Measurements from ENCODE around the gene NPW. TPM values are rescaled to one million over a fixed set of nuclear protein-coding genes. Genes with fewer than 3 reads are reported as not detected.

The NPW gene
- 1.6 and 1.8 TPM in 2 replicates for total RNA-seq

GRCh38 chr16:2019518-2019920 is at the start of gene NPW:
NPW (plus strand) TSS chr16:2019785.

GRCh38 chr16:1971796-1972489 is 47.6 kb upstream of the NPW start, which contains the start of gene TBL3:
TBL3 (plus strand) TSS chr16:1972053; CDS start chr16:1972165, 112 bp downstream.

GRCh38 chr16:1981398-1981836 is 38.2 kb upstream of the NPW start, which contains the start of gene NOXO1:
NOXO1 (minus strand) TSS chr16:1981469; CDS start chr16:1981179, 290 bp downstream.

GRCh38 chr16:1983544-1984346 is 35.8 kb upstream of the NPW start, which contains the start of gene GFER:
GFER (plus strand) TSS chr16:1984193; CDS start chr16:1984219, 26 bp downstream.

GRCh38 chr16:1989209-1990100 is 30.1 kb upstream of the NPW start, which contains the start of gene SYNGR3:
SYNGR3 (plus strand) TSS chr16:1989970; CDS start chr16:1990103, 133 bp downstream.

GRCh38 chr16:2009791-2010510 is 9.6 kb upstream of the NPW start, which contains the start of gene ZNF598:
ZNF598 (minus strand) TSS chr16:2009821.

GRCh38 chr16:2026461-2027023 is 7.0 kb downstream of the NPW start, which contains the start of gene NHERF2:
NHERF2 (plus strand) TSS chr16:2026902; CDS start chr16:2027006, 104 bp downstream.

GRCh38 chr16:2047330-2048115 is 27.9 kb downstream of the NPW start, which contains the start of the genes NTHL1 and TSC2:
NTHL1 (minus strand) TSS chr16:2047834; CDS start chr16:2047823, 11 bp downstream.
TSC2 (plus strand) TSS chr16:2047985; CDS start chr16:2048616, 631 bp downstream.

Other genes starting within 250 kb of the NPW start
- 73.6 and 90.8 TPM in 2 replicates for gene NME3, start 248.2 kb upstream of the NPW start, total RNA-seq
- gene EME2, start 247.0 kb upstream of the NPW start, total RNA-seq, result 2.4 and 2.5 TPM in 2 replicates
- 155 TPM in 2 replicates for gene MRPS34, start 246.7 kb upstream of the NPW start, total RNA-seq
- 31.8 and 35.5 TPM in 2 replicates for gene SPSB3, start 237.2 kb upstream of the NPW start, total RNA-seq
- 111 and 116 TPM in 2 replicates for gene NUBP2, start 236.8 kb upstream of the NPW start, total RNA-seq
- 0.30 TPM in 1 of 2 replicates, not detected in the other for gene IGFALS, start 226.1 kb upstream of the NPW start, total RNA-seq
- 62.4 and 71.3 TPM in 2 replicates for gene HAGH, start 193.0 kb upstream of the NPW start, total RNA-seq
- 33.6 and 52.6 TPM in 2 replicates for gene FAHD1, start 192.6 kb upstream of the NPW start, total RNA-seq
- 0.30 TPM in 1 of 2 replicates, not detected in the other for gene MEIOB, start 147.6 kb upstream of the NPW start, total RNA-seq
- gene HS3ST6, start 101.4 kb upstream of the NPW start, total RNA-seq, result not detected in 2 replicates
- 9.8 and 12.0 TPM in 2 replicates for gene MSRB1, start 76.6 kb upstream of the NPW start, total RNA-seq
- not detected in 2 replicates for gene RPL3L, start 65.1 kb upstream of the NPW start, total RNA-seq
- 323 and 367 TPM in 2 replicates for gene NDUFB10, start 60.2 kb upstream of the NPW start, total RNA-seq
- 4,271 and 4,630 TPM in 2 replicates for gene RPS2, start 55.0 kb upstream of the NPW start, total RNA-seq
- not detected in 2 replicates for gene RNF151, start 52.9 kb upstream of the NPW start, total RNA-seq
- 94.1 and 97.0 TPM in 2 replicates for gene TBL3, start 47.7 kb upstream of the NPW start, total RNA-seq
- not detected in 2 replicates for gene NOXO1, start 38.3 kb upstream of the NPW start, total RNA-seq
- gene GFER, start 35.6 kb upstream of the NPW start, total RNA-seq, result 21.1 and 43.7 TPM in 2 replicates
- 4.2 and 8.4 TPM in 2 replicates for gene SYNGR3, start 29.8 kb upstream of the NPW start, total RNA-seq
- gene ZNF598, start 10.0 kb upstream of the NPW start, total RNA-seq, result 44.0 and 45.6 TPM in 2 replicates
- 47.4 and 58.7 TPM in 2 replicates for gene NHERF2, start 7.1 kb downstream of the NPW start, total RNA-seq
- 49.2 and 53.0 TPM in 2 replicates for gene NTHL1, start 28.0 kb downstream of the NPW start, total RNA-seq
- gene TSC2, start 28.2 kb downstream of the NPW start, total RNA-seq, result 36.0 and 55.9 TPM in 2 replicates
- gene PKD1, start 116.1 kb downstream of the NPW start, total RNA-seq, result 74.8 and 88.1 TPM in 2 replicates
- 1.5 and 3.3 TPM in 2 replicates for gene RAB26, start 128.8 kb downstream of the NPW start, total RNA-seq
- 54.0 and 62.0 TPM in 2 replicates for gene TRAF7, start 136.0 kb downstream of the NPW start, total RNA-seq
- under 0.01 TPM in 1 of 2 replicates, not detected in the other for gene CASKIN1, start 176.8 kb downstream of the NPW start, total RNA-seq
- gene MLST8, start 185.7 kb downstream of the NPW start, total RNA-seq, result 80.4 and 86.6 TPM in 2 replicates
- 1.3 and 2.7 TPM in 2 replicates for gene BRICD5, start 191.1 kb downstream of the NPW start, total RNA-seq
- 24.5 and 27.1 TPM in 2 replicates for gene PGP, start 195.1 kb downstream of the NPW start, total RNA-seq
- gene E4F1, start 203.8 kb downstream of the NPW start, total RNA-seq, result 22.9 and 25.2 TPM in 2 replicates
- gene DNASE1L2, start 216.7 kb downstream of the NPW start, total RNA-seq, result 0.15 and 1.0 TPM in 2 replicates
- gene ECI1, start 231.8 kb downstream of the NPW start, total RNA-seq, result 54.3 and 66.3 TPM in 2 replicates
- gene RNPS1, start 248.3 kb downstream of the NPW start, total RNA-seq, result 218 and 221 TPM in 2 replicates

Measured in bronchus fibroblast of lung (primary cell).